ENCODE measurements around the gene SNX5. TPM values are rescaled to one million over a fixed set of nuclear protein-coding genes. Genes with fewer than 3 reads are reported as not detected.

SNX5 gene
- total and polyA plus RNA-seq, 2 experiments from 2014 or later: 105 to 144 TPM

- DNase-seq (ENCODE audit: low read depth in 1 of 2, low spot score in 1 of 2): peak in 1 of 2 donors; percentile 41
- Histone ChIP-seq H3K27me3 (no peaks in the 10 kb centered on the region), H3K27ac (peak overlapping the region; percentile 85), H3K4me1 (ENCODE audit: low read depth) (peaks cover 23% of the 10 kb centered on the region), H3K36me3 (peaks cover 22% of the 10 kb centered on the region), H3K4me3 (no peak overlapping the region), H3K9me3 (ENCODE audit: low read depth) (no peaks in the 10 kb centered on the region)
- no peak for TF ChIP-seq CTCF (IDR thresholded peaks at IDR 0.05; ENCODE audit: low read depth, low read length)
These were observed 10.9 kb downstream of the SNX5 start for GRCh38 chr20:17957505-17958363.

DNA sequence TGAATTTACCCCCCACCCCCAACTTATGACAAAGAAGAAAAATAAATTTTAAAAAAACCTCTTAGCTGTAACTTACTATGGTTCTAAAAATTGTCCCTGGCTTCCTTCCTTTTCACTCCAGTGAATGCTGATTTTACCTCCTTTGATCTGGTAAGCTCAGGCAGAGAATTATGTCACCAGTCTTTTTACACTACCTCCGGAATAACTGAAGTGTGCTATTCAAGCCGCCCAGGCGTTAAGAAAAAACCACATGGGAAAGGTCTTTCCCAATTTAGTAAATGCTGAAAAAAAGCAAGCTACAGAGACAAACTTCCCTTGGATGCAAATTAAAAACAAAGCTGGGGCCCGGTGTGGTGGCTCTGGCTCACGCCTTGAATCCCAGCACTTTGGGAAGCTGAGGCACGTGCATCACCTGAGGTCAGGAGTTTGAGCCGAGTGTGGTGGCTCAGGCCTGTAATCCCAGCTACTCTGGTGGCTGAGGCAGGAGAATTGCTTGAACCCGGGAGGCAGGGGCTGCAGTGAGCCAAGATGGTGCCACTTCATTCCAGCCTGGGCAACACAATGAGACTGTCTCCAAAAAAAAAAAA lies 12.4 kb downstream of the SNX5 start:
- Histone ChIP-seq H3K36me3 (peaks cover 38% of the 10 kb centered on the region), H3K4me1 (ENCODE audit: low read depth) (peaks cover 14% of the 10 kb centered on the region), H3K9me3 (ENCODE audit: low read depth) (no peaks in the 10 kb centered on the region), H3K4me3 (no peak overlapping the region), H3K27ac (no peak overlapping the region), H3K27me3 (no peaks in the 10 kb centered on the region)
- DNase-seq (ENCODE audit: low read depth in 1 of 2, low spot score in 1 of 2): no peak
- no peak for TF ChIP-seq CTCF (IDR thresholded peaks at IDR 0.05; ENCODE audit: low read depth, low read length)

GRCh38 chr20:17955302-17955701 lies 13.3 kb downstream of the SNX5 start:
- Histone ChIP-seq H3K9me3 (ENCODE audit: low read depth) (no peaks in the 10 kb centered on the region), H3K36me3 (peaks cover 47% of the 10 kb centered on the region), H3K27me3 (no peaks in the 10 kb centered on the region), H3K4me3 (no peak overlapping the region), H3K27ac (no peak overlapping the region), H3K4me1 (ENCODE audit: low read depth) (peaks cover 13% of the 10 kb centered on the region)
- no peak for TF ChIP-seq CTCF (IDR thresholded peaks at IDR 0.05; ENCODE audit: low read depth, low read length)
- DNase-seq (ENCODE audit: low read depth in 1 of 2, low spot score in 1 of 2): peak in 1 of 2 donors; percentile 29

GRCh38 chr20:17953935-17954334 lies 14.7 kb downstream of the SNX5 start:
- TF ChIP-seq CTCF (IDR thresholded peaks at IDR 0.05; ENCODE audit: low read depth, low read length): no peak
- peaks cover 60% of the 10 kb centered on the region for H3K36me3 ChIP-seq
- H3K27me3 ChIP-seq: no peaks in the 10 kb centered on the region
- DNase-seq (ENCODE audit: low read depth in 1 of 2, low spot score in 1 of 2): no peak
- H3K9me3 ChIP-seq (ENCODE audit: low read depth): no peaks in the 10 kb centered on the region
- no peak overlapping the region for H3K4me3 ChIP-seq
- peaks cover 8% of the 10 kb centered on the region for H3K4me1 ChIP-seq (ENCODE audit: low read depth)
- H3K27ac ChIP-seq: peak overlapping the region; percentile 63

GRCh38 chr20:17952692-17953684 lies 15.6 kb downstream of the SNX5 start:
- Histone ChIP-seq H3K27ac (peak overlapping the region; percentile 63), H3K4me3 (no peak overlapping the region), H3K9me3 (ENCODE audit: low read depth) (no peaks in the 10 kb centered on the region), H3K36me3 (peaks cover 70% of the 10 kb centered on the region), H3K4me1 (ENCODE audit: low read depth) (peaks cover under 1% of the 10 kb centered on the region), H3K27me3 (no peaks in the 10 kb centered on the region)
- no peak for DNase-seq (ENCODE audit: low read depth in 1 of 2, low spot score in 1 of 2)
- no peak for TF ChIP-seq CTCF (IDR thresholded peaks at IDR 0.05; ENCODE audit: low read depth, low read length)
